OCI-LY7 (cell line): ENCODE results near the gene CTNND2. TPM values are rescaled to one million over a fixed set of nuclear protein-coding genes. Genes with fewer than 3 reads are reported as not detected.
A peak's percentile ranks its signal among the peaks of the same experiment; 100 is the strongest.

Experiments
- BruUV-seq: library from RNA; stranded (reverse); fragments of 400-500 nt; replicated peaks from 2 replicates; lab custom pipeline; 2021; lab: Mats Ljungman, UMichigan
- CTCF ChIA-PET: fragments of 300-600 bp; sonication (Branson Sonifier 250); formaldehyde crosslinking; loops from one replicate; lab custom pipeline; 2022; ENCODE audit warnings: antibody characterized with exemption; ENCODE audit not compliant: unreplicated experiment; lab: Charles Lee
- POLR2A ChIA-PET: fragments of 300-600 bp; sonication (Branson Sonifier 250); formaldehyde crosslinking; loops from one replicate; lab custom pipeline; 2022; ENCODE audit warnings: antibody characterized with exemption; lab: Charles Lee
- DNase-seq: peaks from one replicate; pipeline ENCODE4 v3.0.0-alpha.2; 2015; ENCODE audit warnings: low spot score
- H2AFZ ChIP-seq: fragments of 200-600 bp; sonication (generic), shearing (Covaris generic); 2 replicates; pipeline ENCODE4 v1.6.1; 2014; ENCODE audit warnings: mild to moderate bottlenecking, antibody characterized with exemption, low read length, moderate library complexity
- H3K27ac ChIP-seq: fragments of 200-600 bp; sonication (generic); 2 replicates; pipeline ENCODE4 v1.5.1; 2014; ENCODE audit warnings: mixed run types, low read depth, mild to moderate bottlenecking, moderate library complexity, low read length, inconsistent platforms; ENCODE audit not compliant: poor library complexity, severe bottlenecking
- H3K36me3 ChIP-seq: fragments of 200-600 bp; sonication (generic); 2 replicates; pipeline ENCODE4 v1.6.1; 2014; ENCODE audit warnings: mild to moderate bottlenecking, antibody characterized with exemption, low read length, moderate library complexity, mixed read lengths; ENCODE audit not compliant: insufficient read depth
- H3K4me1 ChIP-seq: fragments of 200-600 bp; sonication (generic); 2 replicates; pipeline ENCODE4 v1.5.1; 2014; ENCODE audit warnings: mild to moderate bottlenecking, low read length; ENCODE audit not compliant: insufficient read depth, poor library complexity, severe bottlenecking
- H3K4me2 ChIP-seq: fragments of 200-600 bp; sonication (generic); 2 replicates; pipeline ENCODE4 v1.6.1; 2014; ENCODE audit warnings: mild to moderate bottlenecking, low read length
- H3K4me3 ChIP-seq: fragments of 200-600 bp; sonication (generic); 2 replicates; pipeline ENCODE4 v1.5.1; 2014; ENCODE audit warnings: mild to moderate bottlenecking, low read depth, low read length; ENCODE audit not compliant: poor library complexity, severe bottlenecking
- H3K79me2 ChIP-seq: fragments of 200-600 bp; sonication (generic); 2 replicates; pipeline ENCODE4 v1.6.1; 2016; ENCODE audit warnings: low read depth, mild to moderate bottlenecking, low read length, moderate library complexity, mixed read lengths; ENCODE audit not compliant: insufficient read depth
- H3K9me2 ChIP-seq: fragments of 200-600 bp; sonication (generic); 2 replicates; pipeline ENCODE4 v1.6.1; 2016; ENCODE audit warnings: mild to moderate bottlenecking, low read length, mixed read lengths; ENCODE audit not compliant: insufficient read depth
- H3K9me3 ChIP-seq: fragments of 200-600 bp; sonication (generic); 2 replicates; pipeline ENCODE4 v1.6.1; 2014; ENCODE audit warnings: mild to moderate bottlenecking, mixed run types, low read length, mixed read lengths
- H4K20me1 ChIP-seq: fragments of 200-600 bp; sonication (generic); 2 replicates; pipeline ENCODE4 v1.6.1; 2014; ENCODE audit warnings: mild to moderate bottlenecking, antibody characterized with exemption, low read length, moderate library complexity, mixed read lengths; ENCODE audit not compliant: insufficient read depth
- CTCF ChIP-seq: fragments of 200-600 bp; sonication (generic); conservative IDR thresholded peaks from 2 replicates; pipeline ENCODE4 v1.5.1; 2014; ENCODE audit warnings: mild to moderate bottlenecking, antibody characterized with exemption, low read length, moderate library complexity, mixed read lengths
- EZH2phosphoT487 ChIP-seq: fragments of 200-600 bp; sonication (generic); IDR thresholded peaks from 2 replicates; pipeline ENCODE4 v1.6.1; 2018; ENCODE audit warnings: low read depth, borderline replicate concordance, mild to moderate bottlenecking, mixed run types, antibody characterized with exemption, low read length, moderate library complexity, mixed read lengths
- intact Hi-C: fragments of 100-400 bp; cut with micrococcal nuclease; formaldehyde crosslinking; loops from one replicate; pipeline ENCODE4 v1.10.0; 2022; ENCODE audit not compliant: unreplicated experiment
- total RNA-seq, 2 experiments: library from RNA; depleted of rRNA in 1 of 2; stranded (reverse); fragments of >200 nt in 1 of 2; shearing (Covaris generic) in 1 of 2; gene quantifications; 2 replicates each; pipeline ENCODE4 v1.2.3, GENCODE V29; 2014 to 2022

Gene CTNND2
- total RNA-seq, 2 experiments from 2014 or later: not detected

DNA sequence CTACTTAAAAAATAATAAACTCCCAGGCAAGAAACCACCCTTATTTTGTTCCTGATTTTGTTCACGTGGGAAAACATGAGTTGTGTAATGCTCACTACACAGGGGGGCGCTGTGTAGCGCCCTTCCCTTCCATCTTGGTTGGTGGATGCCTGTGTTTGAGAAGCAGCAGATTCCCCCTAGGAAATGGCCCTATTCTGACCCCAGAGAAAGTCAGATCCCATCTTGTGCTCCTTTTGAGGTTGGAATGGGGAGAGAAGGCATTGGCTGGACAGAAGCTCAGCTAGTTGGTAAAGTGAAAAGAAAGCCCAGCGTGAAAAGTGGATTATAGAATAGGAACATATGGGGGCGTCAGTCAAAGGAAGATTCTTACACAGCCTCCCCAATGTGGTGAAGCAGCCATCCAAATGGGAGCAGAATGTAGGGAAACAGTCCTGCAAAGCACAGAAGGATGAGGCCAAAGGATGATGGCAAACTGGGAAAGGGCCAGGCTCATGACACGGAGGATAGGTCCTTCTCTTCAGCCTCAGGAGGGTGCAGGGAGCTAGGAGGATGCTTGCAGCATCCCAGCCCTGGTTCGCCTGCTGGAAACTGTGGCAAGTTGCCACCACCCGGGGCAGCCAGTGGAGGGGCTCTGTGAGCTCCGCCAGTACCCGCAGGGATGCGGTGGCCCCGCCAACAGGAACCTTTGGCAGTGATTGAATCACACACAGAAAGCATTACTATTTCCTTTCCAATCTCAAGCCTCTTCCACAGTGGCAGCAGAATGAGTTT lies 829.0 kb downstream of the CTNND2 start:
- Histone ChIP-seq H4K20me1 (no peaks in the 10 kb centered on the region), H3K4me2 (no peak overlapping the region), H3K4me3 (no peak overlapping the region), H3K79me2 (no peaks in the 10 kb centered on the region), H3K9me2 (no peaks in the 10 kb centered on the region), H3K27ac (no peak overlapping the region), H2AFZ (no peak overlapping the region), H3K9me3 (no peaks in the 10 kb centered on the region), H3K4me1 (no peaks in the 10 kb centered on the region), H3K36me3 (no peaks in the 10 kb centered on the region)
- no TSS peak for BruUV-seq
- CTCF ChIA-PET: no interaction called here
- intact Hi-C loops: no loop called here
- no peak for DNase-seq
- TF ChIP-seq EZH2phosphoT487: no peak
- peak; percentile 63 for TF ChIP-seq CTCF
- POLR2A ChIA-PET: no interaction called here

- no TSS peak for BruUV-seq
- no peaks in the 10 kb centered on the region for H3K9me2 ChIP-seq
- no peaks in the 10 kb centered on the region for H3K9me3 ChIP-seq
- TF ChIP-seq CTCF: no peak
- no peak for TF ChIP-seq EZH2phosphoT487
- intact Hi-C loops: no loop called here
- ChIA-PET POLR2A (no interaction called here), CTCF (no interaction called here)
- H3K27ac ChIP-seq: no peak overlapping the region
- no peak overlapping the region for H2AFZ ChIP-seq
- H3K4me2 ChIP-seq: no peak overlapping the region
- H3K36me3 ChIP-seq: no peaks in the 10 kb centered on the region
- H3K4me3 ChIP-seq: no peak overlapping the region
- H3K79me2 ChIP-seq: no peaks in the 10 kb centered on the region
- no peaks in the 10 kb centered on the region for H4K20me1 ChIP-seq
- no peak for DNase-seq
- H3K4me1 ChIP-seq: no peaks in the 10 kb centered on the region
These were observed 831.7 kb downstream of the CTNND2 start for GRCh38 chr5:11072568-11072967.

GRCh38 chr5:11072076-11072475 lies 832.2 kb downstream of the CTNND2 start:
- no peak overlapping the region for H3K27ac ChIP-seq
- BruUV-seq: no TSS peak
- H4K20me1 ChIP-seq: no peaks in the 10 kb centered on the region
- H2AFZ ChIP-seq: no peak overlapping the region
- no peaks in the 10 kb centered on the region for H3K36me3 ChIP-seq
- POLR2A ChIA-PET: no interaction called here
- no peaks in the 10 kb centered on the region for H3K9me2 ChIP-seq
- CTCF ChIA-PET: no interaction called here
- H3K4me1 ChIP-seq: no peaks in the 10 kb centered on the region
- no peak overlapping the region for H3K4me2 ChIP-seq
- intact Hi-C loops: no loop called here
- H3K4me3 ChIP-seq: no peak overlapping the region
- no peak for TF ChIP-seq EZH2phosphoT487
- TF ChIP-seq CTCF: no peak
- H3K79me2 ChIP-seq: no peaks in the 10 kb centered on the region
- no peaks in the 10 kb centered on the region for H3K9me3 ChIP-seq
- no peak for DNase-seq
